Activated CD8-positive, alpha-beta memory T cell treated with anti-CD3 and anti-CD28 coated beads for 48 hours (primary cell): ENCODE data around the gene ZNF346.

Source experiments
- DNase-seq, 3 experiments: peaks; one replicate each; pipeline ENCODE4 v3.0.0-alpha.2; 2020; ENCODE audit warnings: low read depth in 2 of 3, low spot score in 2 of 3

ZNF346 gene

DNA sequence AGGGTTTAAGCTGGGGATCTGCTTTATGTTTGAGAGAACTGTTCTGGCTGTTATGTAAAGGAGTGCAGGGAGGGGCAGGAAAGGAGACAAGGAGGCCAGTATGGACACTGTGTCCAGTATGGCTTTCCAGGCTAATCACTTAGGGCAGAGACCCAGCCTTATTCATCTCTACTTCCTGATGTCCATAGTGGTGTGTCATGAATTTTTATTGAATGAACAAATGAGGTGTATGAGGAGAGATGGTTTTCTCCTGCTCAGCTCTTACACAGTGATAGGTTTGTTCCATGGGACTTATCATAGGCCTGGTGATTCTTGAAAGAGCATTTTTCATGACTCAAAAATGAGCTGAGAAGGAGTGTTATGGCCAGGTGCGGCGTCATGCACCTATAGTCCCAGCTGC lies 43.7 kb downstream of the ZNF346 start:
- no peak for DNase-seq

DNA sequence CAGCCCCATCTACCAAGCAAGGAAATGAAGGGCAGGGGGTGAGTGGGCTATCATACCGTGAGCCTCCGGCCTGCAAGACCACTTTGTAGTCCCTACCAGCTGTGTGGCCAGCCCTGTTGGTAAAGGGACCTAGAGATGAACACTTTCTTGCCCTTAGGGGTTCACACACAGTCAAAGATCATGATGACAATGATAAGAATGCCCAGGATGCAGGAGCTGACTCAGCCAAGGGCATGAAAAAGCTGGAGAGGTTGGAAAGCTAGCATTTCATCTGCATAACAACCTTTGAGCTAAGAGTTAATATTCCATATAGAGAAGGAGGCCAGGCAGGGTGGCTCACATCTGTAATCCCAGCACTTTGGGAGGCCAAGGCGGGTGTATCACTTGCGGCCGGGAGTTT lies 45.0 kb downstream of the ZNF346 start:
- DNase-seq: no peak

DNA sequence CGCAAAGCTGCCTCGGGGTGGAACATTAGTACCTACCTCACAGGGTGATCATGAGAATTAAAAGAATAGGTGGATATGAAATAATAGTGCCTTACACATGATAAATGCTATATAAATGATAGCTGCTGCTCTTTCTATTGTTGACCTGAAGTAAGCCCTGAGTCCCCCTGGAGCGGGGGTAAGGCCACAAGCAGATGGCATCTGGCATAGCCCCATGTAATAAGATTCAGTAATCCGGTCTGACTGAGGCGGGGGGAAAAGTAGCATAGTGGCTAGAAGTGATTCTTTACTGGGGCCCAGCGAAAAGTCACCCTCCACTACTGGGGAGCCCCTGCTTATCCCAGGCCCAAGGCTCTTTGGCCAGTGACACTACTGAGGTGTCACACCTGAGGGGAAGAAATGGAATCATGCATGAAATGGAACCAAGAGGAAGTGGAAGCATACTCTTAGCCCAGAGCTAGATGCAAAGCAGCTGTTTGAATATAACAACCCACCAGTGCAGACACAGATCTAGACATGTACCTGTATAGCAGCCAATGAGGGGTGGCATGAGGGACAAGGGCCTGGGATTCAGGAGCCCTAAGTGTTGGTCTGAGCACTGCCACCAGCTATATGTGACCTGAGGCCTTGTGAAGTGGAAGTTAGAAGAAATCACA lies 48.2 kb downstream of the ZNF346 start:
- no peak for DNase-seq

DNA sequence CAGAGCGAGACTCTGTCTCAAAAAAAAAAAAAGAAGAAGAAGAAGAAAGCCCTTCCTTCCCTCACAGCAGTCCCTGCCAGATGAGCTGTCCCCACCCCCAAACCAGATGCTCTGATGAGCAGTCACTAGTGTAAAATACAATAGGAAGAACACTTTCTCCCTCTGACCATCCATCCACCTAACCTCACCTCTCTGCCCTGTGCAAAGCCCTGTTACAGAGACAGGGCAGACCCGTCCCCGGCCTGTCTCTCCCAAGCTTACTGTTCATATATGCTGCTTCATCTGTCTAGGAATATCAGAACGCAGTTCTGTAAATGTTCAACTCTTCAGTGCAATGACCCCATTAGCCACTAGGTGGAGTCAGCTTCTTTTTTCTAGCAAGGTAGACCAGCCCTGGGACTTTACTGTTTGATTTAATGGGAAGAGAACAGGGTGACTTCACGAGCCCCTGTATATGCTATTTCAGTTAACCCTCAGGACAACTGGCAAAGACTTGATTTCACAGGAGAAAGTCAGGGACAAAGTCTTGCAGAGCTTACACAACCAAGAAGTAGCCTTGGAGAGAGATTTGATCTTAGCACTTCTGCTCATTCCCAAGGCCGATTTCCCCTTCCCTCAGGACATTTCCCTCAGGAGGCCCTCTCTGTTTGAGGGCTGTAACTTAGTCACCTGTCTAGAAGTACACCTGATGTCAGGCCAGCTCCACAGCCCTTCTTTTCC lies 49.3 kb downstream of the ZNF346 start:
- peak in 2 of 3 experiments; percentile 35 to 44 for DNase-seq

DNA sequence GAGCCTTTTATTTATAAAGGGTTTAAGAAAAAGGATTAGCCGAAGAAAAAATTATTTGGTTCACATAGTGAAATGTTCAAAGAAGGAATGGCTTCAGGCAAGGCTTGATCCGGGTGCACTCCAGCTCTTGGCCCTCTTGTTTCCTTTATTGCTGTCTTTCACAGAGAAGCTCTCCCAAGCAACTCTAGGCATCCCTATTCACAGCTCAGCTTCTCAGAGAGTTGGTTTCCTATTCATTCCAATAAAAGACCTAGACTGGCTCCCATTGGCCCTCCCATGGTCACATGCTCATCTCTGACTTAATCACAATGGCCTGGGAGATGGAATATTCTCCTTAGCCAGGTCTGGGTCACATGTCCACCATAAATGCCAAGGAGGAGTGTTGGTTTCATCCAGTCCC lies 54.8 kb downstream of the ZNF346 start:
- no peak for DNase-seq

DNA sequence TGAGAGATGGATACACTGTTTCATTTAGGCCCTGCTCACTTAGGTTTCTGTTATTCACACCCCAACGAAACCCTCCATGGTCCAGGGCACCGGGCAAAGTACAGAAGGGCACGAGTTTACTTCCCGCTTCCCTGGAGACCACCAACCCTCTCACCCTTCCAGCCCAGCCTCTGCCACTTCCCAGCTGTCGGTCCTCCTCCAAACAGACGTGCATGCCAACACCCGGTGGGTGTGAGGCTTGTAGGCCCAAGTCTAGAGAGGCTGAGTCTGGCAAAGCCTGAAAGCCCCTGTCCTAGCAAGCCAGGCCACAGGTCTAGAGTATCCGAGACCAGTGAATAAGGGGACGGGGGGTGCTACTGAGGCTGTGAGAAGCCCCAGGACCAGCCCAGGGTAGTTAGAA lies 57.1 kb downstream of the ZNF346 start:
- DNase-seq: no peak

DNA sequence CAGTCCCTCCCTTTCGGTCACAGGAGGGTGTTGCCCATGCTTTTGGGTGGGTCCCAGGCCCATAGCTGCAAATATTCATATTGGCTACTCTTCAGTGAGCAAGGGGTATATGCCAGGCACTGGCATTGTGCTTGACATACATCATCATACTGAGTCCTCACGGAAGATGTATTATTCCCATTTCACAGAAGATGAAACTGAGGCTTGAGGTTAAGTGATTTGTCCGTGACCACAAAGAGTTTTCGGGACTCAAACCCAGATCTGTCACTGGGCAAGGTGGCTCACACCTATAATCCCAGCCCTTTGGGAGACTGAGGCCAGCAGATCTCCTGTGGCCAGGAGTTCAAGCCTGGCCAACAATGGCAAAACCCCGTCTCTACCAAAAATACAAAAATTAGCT lies 57.8 kb downstream of the ZNF346 start:
- no peak for DNase-seq

DNA sequence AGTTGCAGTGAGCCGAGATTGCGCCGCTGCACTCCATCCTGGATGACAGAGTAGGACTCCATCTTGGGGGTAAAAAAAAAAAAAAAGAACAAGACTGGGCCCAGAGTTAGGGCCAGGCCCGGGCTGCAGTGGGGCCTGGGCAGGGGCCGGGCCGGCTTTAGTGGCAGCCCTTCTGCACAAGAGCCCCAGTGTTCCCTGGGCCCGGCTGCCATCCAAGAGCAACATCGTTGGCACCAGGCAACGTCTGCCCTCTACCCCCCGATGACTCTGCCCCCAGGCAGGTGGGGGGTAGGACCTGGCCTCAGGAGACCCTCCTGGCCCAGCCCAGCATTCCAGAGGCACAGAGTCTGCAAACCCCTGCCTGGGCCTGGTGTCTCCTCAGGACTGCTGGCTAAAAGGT lies 59.4 kb downstream of the ZNF346 start:
- DNase-seq: no peak

DNA sequence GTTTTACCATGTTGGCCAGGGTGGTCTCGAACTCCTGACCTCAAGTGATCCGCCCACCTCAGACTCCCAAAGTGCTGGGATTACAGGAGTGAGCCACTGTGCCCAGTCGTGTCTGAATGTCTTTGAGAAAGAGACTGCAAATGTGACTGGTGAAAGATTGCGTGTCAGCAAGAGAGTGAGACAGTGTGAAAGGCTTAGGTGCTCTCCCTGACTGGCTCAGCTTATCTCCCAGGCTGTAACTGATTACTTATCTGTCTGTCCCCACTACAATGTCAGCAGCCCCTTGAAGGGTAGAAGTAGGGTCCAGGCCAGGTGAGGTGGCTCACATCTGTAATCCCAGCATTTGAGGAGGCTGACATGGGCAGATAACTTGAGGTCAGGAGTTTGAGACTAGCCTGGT lies 60.9 kb downstream of the ZNF346 start:
- DNase-seq: no peak

DNA sequence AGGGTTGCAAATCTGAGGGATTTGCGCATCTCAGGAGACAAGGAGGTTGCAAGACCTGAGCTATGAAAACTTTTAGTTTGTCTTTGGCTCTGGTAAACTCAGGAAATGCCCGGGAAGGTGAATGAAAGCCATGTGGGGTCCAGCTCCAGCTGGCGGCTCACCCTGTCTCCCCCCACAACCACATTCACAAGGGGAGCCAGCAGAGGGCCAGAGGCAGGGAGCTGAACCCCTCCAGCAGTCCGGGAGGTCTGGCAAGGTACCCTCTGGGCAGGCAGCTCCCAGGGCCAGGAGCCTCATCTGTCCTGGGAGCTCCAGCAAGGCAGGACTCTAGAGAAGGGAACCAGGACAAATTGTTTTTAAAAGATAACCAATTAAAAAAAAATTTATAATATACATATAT lies 61.7 kb downstream of the ZNF346 start:
- no peak for DNase-seq

DNA sequence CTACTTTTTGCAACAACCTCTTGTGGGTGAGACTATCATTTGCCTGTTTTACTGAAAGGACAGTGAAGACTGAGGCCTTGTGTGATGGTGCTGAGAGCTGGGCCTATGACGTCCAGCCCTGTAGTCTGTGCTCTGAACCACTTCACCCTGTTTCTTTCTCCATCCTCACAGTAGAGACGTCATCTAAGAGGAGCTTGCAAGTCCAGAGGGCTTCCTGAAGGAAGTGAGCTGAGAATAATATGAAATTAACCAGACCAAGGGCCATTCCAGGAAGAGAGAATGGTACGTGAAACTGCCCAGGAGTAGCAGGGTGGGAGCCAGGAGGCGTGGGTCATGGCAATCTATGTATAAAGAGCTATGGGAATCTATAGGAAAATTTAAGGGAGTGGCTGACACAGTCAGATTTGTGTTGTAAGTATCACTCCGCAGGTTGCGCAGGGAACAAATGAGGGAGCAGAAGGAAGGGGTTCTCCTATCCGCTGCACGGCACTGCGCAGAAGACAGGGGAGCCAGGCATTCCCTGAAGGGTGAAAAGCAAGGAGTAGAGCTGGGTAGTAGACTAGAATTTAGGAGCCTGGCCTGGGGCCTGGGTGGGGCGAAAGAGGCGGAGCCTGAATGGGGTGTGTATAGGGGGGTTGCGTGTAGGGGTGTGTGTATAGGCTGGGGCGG lies 63.6 kb downstream of the ZNF346 start:
- DNase-seq: no peak

DNA sequence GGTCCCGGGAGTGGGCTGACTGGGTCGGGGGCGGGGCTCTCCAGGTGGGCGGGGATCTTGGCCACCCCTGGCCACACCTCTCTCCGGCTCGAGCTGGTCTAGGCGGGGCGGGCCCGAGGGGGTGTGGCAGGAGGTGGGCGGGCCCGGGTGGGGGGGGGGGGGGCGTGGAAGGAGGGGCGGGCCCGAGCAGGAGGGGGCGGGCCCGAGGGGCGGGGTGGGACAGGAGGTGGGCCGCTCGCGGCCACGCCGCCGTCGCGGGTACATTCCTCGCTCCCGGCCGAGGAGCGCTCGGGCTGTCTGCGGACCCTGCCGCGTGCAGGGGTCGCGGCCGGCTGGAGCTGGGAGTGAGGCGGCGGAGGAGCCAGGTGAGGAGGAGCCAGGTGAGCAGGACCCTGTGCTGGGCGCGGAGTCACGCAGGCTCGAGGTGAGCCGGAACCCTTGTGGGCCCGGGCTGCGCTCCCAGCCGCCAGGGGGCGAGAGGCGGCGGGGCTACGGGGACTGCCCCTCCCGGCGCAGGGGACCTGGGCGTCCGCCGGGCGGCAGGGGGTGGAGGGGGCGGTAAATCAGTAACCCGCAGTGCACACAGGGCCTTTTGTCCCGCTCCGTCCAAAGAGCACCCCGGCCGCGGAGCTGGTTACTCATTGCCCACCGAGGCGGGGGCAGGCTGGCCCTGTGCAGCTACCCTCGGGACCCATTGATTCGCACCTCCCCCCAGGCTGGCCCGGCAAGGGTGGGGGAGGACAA lies 64.3 kb downstream of the ZNF346 start, which contains the start of gene FGFR4:
TSS of gene FGFR4 (plus strand) at position 262 of the 744 bp plus-strand sequence. CDS start 2,688 bp downstream, outside the sequence.
- DNase-seq: peak; percentile 33 to 47 (median 33)

DNA sequence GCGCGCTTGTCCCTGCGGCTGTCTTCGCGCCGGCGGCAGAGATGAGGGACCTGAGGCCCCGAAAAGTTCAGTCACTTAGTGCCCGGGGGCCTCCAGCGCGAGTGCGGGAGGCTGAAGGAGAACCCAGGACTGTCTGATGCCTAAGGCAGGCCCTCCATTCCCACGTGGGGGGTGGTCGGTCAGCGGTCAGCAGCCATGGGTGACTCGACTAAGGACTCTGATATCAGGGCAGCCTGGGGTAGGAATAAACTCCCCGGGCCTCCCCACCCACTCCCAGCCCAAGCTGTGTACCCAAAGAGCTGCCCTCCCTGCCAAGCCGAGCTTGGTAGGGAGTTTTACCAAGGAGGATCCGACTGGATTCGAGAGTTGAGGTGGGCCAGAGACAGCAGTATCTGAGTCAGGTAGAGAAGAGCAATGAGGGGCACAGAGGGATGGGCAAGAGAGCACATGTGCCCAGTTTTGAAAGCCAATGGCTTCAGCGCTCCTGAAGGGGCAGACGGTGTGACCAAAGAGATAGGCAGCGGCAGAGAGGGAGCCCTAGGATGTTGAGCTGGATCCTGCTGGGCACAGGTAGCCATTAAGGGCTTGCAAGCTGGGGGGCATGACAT lies 65.0 kb downstream of the ZNF346 start:
- no peak for DNase-seq

DNA sequence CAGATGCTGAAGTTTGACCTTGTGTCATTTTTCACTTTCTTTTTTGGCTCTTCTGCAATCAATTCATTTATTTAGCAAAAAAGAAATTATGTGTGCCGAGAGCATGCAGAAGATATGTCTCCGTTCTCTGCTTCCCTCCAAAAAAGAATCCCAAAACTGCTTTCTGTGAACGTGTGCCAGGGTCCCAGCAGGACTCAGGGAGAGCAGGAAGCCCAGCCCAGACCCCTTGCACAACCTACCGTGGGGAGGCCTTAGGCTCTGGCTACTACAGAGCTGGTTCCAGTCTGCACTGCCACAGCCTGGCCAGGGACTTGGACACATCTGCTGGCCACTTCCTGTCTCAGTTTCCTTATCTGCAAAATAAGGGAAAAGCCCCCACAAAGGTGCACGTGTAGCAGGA lies 66.6 kb downstream of the ZNF346 start:
- no peak for DNase-seq

DNA sequence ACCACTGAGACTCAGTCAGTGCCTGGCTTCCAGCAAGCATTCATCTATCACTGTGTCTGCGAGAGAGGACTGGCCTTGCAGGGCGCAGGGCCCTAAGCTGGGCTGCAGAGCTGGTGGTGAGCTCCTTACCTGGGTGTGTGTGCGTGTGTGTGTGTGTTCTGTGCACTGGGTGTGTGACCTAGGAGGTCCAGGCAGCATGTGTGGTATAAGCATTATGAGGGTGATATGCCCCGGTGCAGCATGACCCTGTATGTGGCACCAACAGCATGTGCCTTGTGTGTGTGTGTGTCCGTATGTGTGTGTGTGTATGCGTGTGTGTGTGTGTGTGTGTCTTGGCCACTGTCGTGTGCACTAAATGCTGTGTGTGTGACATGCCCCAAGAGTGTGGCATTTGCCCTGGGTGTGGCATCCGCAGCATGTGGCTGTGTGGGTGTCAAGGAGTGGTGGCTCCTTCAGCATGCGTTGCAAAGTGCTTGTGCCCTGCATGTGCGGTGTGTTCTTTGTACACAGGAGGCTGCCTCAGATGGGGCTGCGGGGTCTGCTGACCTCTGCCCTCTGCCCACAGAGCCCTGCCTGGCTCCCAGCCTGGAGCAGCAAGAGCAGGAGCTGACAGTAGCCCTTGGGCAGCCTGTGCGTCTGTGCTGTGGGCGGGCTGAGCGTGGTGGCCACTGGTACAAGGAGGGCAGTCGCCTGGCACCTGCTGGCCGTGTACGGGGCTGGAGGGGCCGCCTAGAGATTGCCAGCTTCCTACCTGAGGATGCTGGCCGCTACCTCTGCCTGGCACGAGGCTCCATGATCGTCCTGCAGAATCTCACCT lies 67.5 kb downstream of the ZNF346 start:
- DNase-seq: no peak

DNA sequence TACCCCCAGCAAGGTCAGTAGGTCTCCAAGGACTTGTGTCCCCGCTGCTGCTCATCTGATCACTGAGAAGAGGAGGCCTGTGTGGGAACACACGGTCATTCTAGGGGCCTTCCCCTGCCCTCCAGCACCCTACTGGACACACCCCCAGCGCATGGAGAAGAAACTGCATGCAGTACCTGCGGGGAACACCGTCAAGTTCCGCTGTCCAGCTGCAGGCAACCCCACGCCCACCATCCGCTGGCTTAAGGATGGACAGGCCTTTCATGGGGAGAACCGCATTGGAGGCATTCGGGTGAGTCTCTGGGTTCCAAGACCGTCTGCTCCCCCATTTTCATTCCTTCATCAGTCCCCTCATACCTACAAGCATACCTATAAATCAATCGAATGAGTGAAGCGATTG lies 68.3 kb downstream of the ZNF346 start:
- no peak for DNase-seq

DNA sequence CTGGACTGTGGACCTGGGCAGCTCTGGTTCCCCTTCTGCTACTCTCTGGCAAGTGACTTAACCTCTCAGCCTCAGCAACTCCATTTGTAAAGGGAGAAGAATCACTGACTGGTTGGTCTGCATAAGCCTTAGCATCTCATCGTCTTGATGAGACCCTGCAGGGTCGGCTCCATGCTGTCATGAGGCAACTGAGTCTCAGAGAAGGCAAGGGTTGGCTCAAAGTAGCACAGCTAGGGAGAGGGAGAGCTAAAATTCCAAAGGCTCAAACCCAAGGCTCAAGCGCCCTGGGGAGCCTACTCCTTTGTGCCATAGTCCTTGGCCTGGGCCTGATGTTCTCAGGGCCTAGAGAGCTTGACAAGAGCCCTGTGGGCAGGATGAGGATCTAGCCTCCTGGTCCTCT lies 68.7 kb downstream of the ZNF346 start:
- DNase-seq: no peak

DNA sequence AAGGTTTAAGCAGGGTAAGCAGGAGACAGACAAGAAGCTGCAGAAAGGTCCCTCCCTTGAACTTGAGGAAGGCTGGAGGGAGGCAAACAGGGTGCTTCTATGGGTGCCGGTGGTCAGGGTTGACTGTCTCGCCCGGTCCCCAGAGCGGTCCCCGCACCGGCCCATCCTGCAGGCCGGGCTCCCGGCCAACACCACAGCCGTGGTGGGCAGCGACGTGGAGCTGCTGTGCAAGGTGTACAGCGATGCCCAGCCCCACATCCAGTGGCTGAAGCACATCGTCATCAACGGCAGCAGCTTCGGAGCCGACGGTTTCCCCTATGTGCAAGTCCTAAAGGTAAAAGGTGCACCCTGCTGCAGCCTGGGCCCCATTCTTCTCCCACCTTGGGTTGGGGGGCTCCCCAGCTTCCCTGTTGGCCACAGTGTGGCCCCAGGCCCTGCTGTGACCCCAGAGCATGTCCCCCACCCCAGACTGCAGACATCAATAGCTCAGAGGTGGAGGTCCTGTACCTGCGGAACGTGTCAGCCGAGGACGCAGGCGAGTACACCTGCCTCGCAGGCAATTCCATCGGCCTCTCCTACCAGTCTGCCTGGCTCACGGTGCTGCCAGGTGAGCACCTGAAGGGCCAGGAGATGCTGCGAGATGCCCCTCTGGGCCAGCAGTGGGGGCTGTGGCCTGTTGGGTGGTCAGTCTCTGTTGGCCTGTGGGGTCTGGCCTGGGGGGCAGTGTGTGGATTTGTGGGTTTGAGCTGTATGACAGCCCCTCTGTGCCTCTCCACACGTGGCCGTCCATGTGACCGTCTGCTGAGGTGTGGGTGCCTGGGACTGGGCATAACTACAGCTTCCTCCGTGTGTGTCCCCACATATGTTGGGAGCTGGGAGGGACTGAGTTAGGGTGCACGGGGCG lies 69.9 kb downstream of the ZNF346 start:
- no peak for DNase-seq

DNA sequence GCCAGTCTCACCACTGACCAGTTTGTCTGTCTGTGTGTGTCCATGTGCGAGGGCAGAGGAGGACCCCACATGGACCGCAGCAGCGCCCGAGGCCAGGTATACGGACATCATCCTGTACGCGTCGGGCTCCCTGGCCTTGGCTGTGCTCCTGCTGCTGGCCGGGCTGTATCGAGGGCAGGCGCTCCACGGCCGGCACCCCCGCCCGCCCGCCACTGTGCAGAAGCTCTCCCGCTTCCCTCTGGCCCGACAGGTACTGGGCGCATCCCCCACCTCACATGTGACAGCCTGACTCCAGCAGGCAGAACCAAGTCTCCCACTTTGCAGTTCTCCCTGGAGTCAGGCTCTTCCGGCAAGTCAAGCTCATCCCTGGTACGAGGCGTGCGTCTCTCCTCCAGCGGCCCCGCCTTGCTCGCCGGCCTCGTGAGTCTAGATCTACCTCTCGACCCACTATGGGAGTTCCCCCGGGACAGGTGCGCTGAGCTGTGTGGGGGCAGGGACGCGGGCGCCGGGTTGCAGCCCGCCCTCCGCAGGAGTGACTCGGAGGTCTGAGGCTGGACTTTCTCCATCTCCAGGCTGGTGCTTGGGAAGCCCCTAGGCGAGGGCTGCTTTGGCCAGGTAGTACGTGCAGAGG lies 70.7 kb downstream of the ZNF346 start:
- no peak for DNase-seq
